GM12878 (cell line): Measurements from ENCODE around the gene MYO15B. TPM values are rescaled to one million over a fixed set of nuclear protein-coding genes. Genes with fewer than 3 reads are reported as not detected.

ENCODE experiments used
- ATAC-seq: fragments of 200-7000 bp; cut with Tn5 transposase; 3 replicates; pipeline ENCODE4 v1.9.1; 2020; ENCODE audit warnings: mild to moderate bottlenecking, moderate library complexity
- BruUV-seq: library from RNA; stranded (reverse); fragments of 400-500 nt; replicated peaks from 2 replicates; lab custom pipeline; 2021; lab: Mats Ljungman, UMichigan
- CTCF ChIA-PET: fragments of 300-600 bp; sonication (Branson Sonifier 250); formaldehyde crosslinking; extraction: SDS; loops from one replicate; lab custom pipeline; 2021; ENCODE audit warnings: inconsistent platforms; lab: Yijun Ruan, JAX
- POLR2A ChIA-PET: fragments of 350-600 bp; formaldehyde crosslinking; extraction: SDS; loops from one replicate; lab custom pipeline; 2021; ENCODE audit warnings: inconsistent platforms; lab: Charles Lee
- RAD21 ChIA-PET: fragments of 300-600 bp; sonication (Branson Sonifier 250); formaldehyde crosslinking; loops from one replicate; lab custom pipeline; 2023; ENCODE audit warnings: antibody characterized with exemption; ENCODE audit not compliant: unreplicated experiment; lab: Charles Lee
- SMC1A ChIA-PET: fragments of 300-600 bp; sonication (Branson Sonifier 250); formaldehyde crosslinking; loops from one replicate; lab custom pipeline; 2023; ENCODE audit not compliant: unreplicated experiment, uncharacterized antibody; lab: Charles Lee
- DNase-seq: peaks from one replicate; pipeline ENCODE4 v3.0.0-alpha.2; 2011; ENCODE audit warnings: low read depth, low spot score
- FAIRE-seq: peaks from 3 replicates; lab custom pipeline; 2011; peaks lifted over from hg19 to GRCh38; lab: Jason Lieb, UNC
- H2AFZ ChIP-seq: 2 replicates; pipeline ENCODE4 v1.6.0; 2011; ENCODE audit warnings: low read depth, low read length, control low read depth; ENCODE audit not compliant: control insufficient read depth
- H3K27ac ChIP-seq: 2 replicates; pipeline ENCODE4 v1.5.1; 2011; ENCODE audit warnings: control low read depth; ENCODE audit not compliant: control insufficient read depth, insufficient read depth
- H3K27me3 ChIP-seq, 2 experiments: replicated peaks in 1 of 2; 2 replicates each; pipeline versions ENCODE4 v1.6.0 to v1.6.1; 2011; ENCODE audit warnings: low read length in 1 of 2; ENCODE audit not compliant: control insufficient read depth in 2 of 2, insufficient read depth in 2 of 2
- H3K36me3 ChIP-seq, 2 experiments: 2 replicates each; pipeline ENCODE4 v1.5.1; 2011; ENCODE audit warnings: low read length in 1 of 2; ENCODE audit not compliant: control insufficient read depth in 2 of 2, insufficient read depth in 2 of 2
- H3K4me1 ChIP-seq: 2 replicates; pipeline ENCODE4 v1.6.1; 2011; ENCODE audit warnings: mild to moderate bottlenecking, low read length, moderate library complexity, mixed read lengths; ENCODE audit not compliant: control insufficient read depth, insufficient read depth
- H3K4me2 ChIP-seq: 2 replicates; pipeline ENCODE4 v1.6.0; 2011; ENCODE audit warnings: control low read depth; ENCODE audit not compliant: control insufficient read depth, insufficient read depth
- H3K4me3 ChIP-seq: fragments of 200-600 bp; sonication (generic); 2 replicates; pipeline ENCODE4 v1.5.1; 2016
- H3K79me2 ChIP-seq: 2 replicates; pipeline ENCODE4 v1.6.0; 2011; ENCODE audit warnings: low read length; ENCODE audit not compliant: control insufficient read depth, insufficient read depth
- H3K9ac ChIP-seq: 2 replicates; pipeline ENCODE4 v1.8.0; 2011; ENCODE audit warnings: low read length, control low read depth, mixed read lengths; ENCODE audit not compliant: control insufficient read depth, insufficient read depth
- H3K9me3 ChIP-seq: replicated peaks from 3 replicates; pipeline ENCODE4 v1.5.1; 2011; ENCODE audit warnings: mild to moderate bottlenecking, low read length; ENCODE audit not compliant: control insufficient read depth, insufficient read depth
- H4K20me1 ChIP-seq: 2 replicates; pipeline ENCODE4 v1.6.0; 2011; ENCODE audit not compliant: control insufficient read depth, insufficient read depth
- HDGF ChIP-seq: fragments of 450-650 bp; IDR thresholded peaks from 2 replicates; pipeline ENCODE4 v1.6.1; 2016; ENCODE audit warnings: antibody characterized with exemption
- RBBP5 ChIP-seq: fragments of 200-600 bp; sonication (generic); conservative IDR thresholded peaks from 2 replicates; pipeline ENCODE4 v1.6.1; 2016
- ZBTB4 ChIP-seq: fragments of 450-650 bp; formaldehyde crosslinking; IDR thresholded peaks from 2 replicates; pipeline ENCODE4 v1.4.0; 2022; ENCODE audit warnings: mild to moderate bottlenecking, moderate library complexity
- WGBS: methylation state at CpG from one replicate; pipeline ENCODE4 v1.1.6; 2016; ENCODE audit warnings: low lambda C conversion rate; ENCODE audit not compliant: insufficient replicate concordance, insufficient coverage; ENCODE audit errors: missing lambda C conversion rate; 5-methylcytosine and 5-hydroxymethylcytosine counted together
- in situ Hi-C: fragments of 300-500 bp; cut with MboI; formaldehyde crosslinking; loops from 9 replicates; pipeline ENCODE4 v1.14.3; 2018; ENCODE audit warnings: mixed read lengths
- intact Hi-C: fragments of 100-400 bp; cut with micrococcal nuclease; formaldehyde crosslinking; loops from one replicate; pipeline ENCODE4 v1.14.2; 2022; ENCODE audit not compliant: unreplicated experiment
- polyA plus RNA-seq, 11 experiments: library from polyadenylated mRNA; depleted of rRNA in 4 of 11; unstranded in 6 of 11; stranded (reverse) in 5 of 11; fragments of >200 nt; fragmentation: Nextera tagmentation in 4 of 11; fragmentation: Illumina TruSeq in 1 of 11; extraction: Ambion mirVana in 4 of 11; extraction: Trizol in 1 of 11; gene quantifications; 1 replicate in 1 of 11; 2 replicates in 10 of 11; pipeline versions ENCODE4 v1.2.1 to v1.2.3, GENCODE V29; 2011 to 2016; ENCODE audit warnings: inconsistent platforms in 2 of 11, missing spikeins in 2 of 11, low read depth in 1 of 11
- total RNA-seq, 4 experiments: library from RNA; depleted of rRNA in 3 of 4; stranded (reverse); fragments of >200 nt in 3 of 4; fragmentation: Illumina TruSeq in 1 of 4; extraction: Trizol in 1 of 4; gene quantifications; 2 replicates each; pipeline versions ENCODE4 v1.2.1 to v1.2.3, GENCODE V29; 2013 to 2021
- TF ChIP-seq, protein P1 (sequence below): fragments of 150-350 bp; IDR thresholded peaks from 2 replicates; pipeline ENCODE4 v1.6.1; 2016; ENCODE audit warnings: low read depth, low read length

The MYO15B gene
- total and polyA plus RNA-seq, 10 of the 15 experiments (the other 5 are each of a cell fraction or from before 2014, with no cell fraction given): 0.67 to 15.4 (median 2.3) TPM; not detected in 1

DNA sequence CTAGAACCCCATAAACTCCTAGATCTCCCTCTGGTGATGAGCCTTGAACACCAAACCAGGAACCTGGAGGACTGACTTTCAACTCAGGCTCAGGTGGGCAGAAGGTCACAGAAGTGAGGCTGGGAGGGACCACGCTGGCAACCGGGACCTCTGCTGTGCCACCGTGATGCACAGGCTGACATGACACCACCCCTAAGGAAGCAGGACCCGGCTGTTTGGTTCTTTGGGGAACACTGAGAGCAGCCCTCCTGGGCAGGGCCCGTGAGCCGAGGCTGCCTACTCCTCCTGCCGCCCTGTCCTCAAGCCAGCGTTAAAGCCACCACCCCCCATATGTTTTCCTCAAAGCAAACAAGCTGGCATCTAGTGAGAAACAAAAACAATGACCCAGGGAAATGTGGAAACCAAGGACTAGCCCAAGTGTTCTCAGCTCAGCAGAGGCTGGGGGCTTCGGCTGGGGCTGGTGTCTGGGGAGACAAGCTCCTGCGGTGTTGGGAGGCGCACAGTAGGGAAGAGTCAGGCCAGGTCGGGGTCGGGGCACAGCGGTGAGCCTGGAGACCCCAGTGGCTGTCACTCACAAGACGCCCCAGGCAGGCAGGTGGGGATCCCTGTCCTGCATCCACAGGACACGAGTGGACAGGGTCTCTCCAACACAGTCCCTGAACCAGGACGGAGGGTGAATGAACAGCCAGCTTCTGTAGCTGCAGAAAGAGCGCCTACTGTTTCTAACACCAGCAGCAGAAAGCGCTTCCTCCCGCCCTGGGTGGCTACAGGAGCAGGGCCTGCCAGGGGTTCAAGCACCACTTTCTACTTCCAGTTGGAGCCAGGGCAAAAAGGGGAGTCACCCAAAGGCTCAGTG, 47.4 kb downstream of the MYO15B start:
- POLR2A ChIA-PET: interaction anchor here (0.5 kb wide), 1 partner anchor 23 kb away, joined by 3 read pairs; no protein-coding TSS in a partner anchor
- intact Hi-C loops: no loop called here

DNA sequence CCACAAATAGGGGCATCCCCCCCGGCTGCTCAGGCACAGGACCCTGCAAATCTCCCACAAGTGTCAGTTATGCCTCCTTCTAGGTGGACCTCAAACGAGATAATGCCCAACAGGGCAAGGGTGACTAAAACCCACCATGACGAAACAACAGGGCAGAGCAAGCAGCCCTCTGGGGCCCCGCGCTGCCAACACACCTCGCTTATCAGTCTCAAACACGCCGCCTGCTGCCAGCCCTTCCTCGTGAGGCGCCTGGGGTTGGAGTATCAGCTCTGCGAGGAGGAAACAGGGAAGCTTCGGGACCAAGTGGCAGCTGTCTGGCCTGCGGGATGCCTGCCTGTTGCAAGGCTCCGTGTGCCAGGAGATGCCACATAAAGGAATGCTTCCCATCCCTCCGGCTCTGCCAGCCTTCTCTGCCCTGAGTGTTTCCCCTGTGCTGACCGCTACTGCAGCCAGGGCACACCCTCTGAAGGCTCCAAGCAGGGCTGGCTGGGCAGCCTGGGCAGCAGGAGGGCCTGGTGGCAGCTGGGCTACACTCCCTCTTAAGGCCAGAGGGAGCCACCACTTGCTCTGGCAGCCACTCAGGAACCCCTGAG, 48.1 kb downstream of the MYO15B start:
- Histone ChIP-seq H2AFZ (no peak overlapping the region), H3K36me3 (peaks cover 0 to 3% of the 10 kb centered on the region in 2 experiments; a peak in 2 of 4 replicates), H3K4me1 (peaks cover 8% of the 10 kb centered on the region), H3K4me2 (no peak overlapping the region), H3K9me3 (no peaks in the 10 kb centered on the region), H3K9ac (no peak overlapping the region), H3K27ac (no peak overlapping the region), H3K27me3 (no peaks in the 10 kb centered on the region), H4K20me1 (no peaks in the 10 kb centered on the region; the same call in 1 of the 2 replicates), H3K4me3 (no peak overlapping the region), H3K79me2 (no peaks in the 10 kb centered on the region)
- ChIA-PET CTCF (interaction anchor here (1.5 to 13.0 kb wide), 6 partner anchors 18 to 118 kb away, joined by 3 to 349 read pairs (median 25); a partner anchor contains a TSS), SMC1A (interaction anchor here (1.3 to 4.3 kb wide), 4 partner anchors 18 to 112 kb away, joined by 3 to 44 read pairs (median 18); no protein-coding TSS in a partner anchor), RAD21 (interaction anchor here (3.7 kb wide), 1 partner anchor 21 kb away, joined by 30 read pairs; no protein-coding TSS in a partner anchor), POLR2A (no interaction called here)
- no TSS peak for BruUV-seq
- 79% methylated on average over 16 of the region's 16 CpGs for WGBS
- intact Hi-C loops: no loop called here
- in situ Hi-C loops: loop anchor here (10.0 kb wide), 1 partner anchor 109 kb away; no protein-coding TSS in a partner anchor
- ATAC-seq (no peak), FAIRE-seq (no peak), DNase-seq (no peak)
- TF ChIP-seq HDGF (no peak), ZBTB4 (CRISPR knock-in tag) (no peak)
- TF ChIP-seq, protein P1, sequence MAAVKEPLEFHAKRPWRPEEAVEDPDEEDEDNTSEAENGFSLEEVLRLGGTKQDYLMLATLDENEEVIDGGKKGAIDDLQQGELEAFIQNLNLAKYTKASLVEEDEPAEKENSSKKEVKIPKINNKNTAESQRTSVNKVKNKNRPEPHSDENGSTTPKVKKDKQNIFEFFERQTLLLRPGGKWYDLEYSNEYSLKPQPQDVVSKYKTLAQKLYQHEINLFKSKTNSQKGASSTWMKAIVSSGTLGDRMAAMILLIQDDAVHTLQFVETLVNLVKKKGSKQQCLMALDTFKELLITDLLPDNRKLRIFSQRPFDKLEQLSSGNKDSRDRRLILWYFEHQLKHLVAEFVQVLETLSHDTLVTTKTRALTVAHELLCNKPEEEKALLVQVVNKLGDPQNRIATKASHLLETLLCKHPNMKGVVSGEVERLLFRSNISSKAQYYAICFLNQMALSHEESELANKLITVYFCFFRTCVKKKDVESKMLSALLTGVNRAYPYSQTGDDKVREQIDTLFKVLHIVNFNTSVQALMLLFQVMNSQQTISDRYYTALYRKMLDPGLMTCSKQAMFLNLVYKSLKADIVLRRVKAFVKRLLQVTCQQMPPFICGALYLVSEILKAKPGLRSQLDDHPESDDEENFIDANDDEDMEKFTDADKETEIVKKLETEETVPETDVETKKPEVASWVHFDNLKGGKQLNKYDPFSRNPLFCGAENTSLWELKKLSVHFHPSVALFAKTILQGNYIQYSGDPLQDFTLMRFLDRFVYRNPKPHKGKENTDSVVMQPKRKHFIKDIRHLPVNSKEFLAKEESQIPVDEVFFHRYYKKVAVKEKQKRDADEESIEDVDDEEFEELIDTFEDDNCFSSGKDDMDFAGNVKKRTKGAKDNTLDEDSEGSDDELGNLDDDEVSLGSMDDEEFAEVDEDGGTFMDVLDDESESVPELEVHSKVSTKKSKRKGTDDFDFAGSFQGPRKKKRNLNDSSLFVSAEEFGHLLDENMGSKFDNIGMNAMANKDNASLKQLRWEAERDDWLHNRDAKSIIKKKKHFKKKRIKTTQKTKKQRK: no peak

More for the DNA sequence above, 47.4 kb downstream of the MYO15B start:
- ChIA-PET CTCF (interaction anchor here (0.6 to 13.0 kb wide), 15 partner anchors 8 to 520 kb away, joined by 3 to 349 read pairs (median 4); a partner anchor contains a TSS), RAD21 (interaction anchor here (1.7 to 3.7 kb wide), 4 partner anchors 17 to 84 kb away, joined by 3 to 30 read pairs (median 12); no protein-coding TSS in a partner anchor), SMC1A (interaction anchor here (1.0 to 4.3 kb wide), 7 partner anchors 18 to 116 kb away, joined by 3 to 44 read pairs (median 12); no protein-coding TSS in a partner anchor)
- Histone ChIP-seq H3K36me3 (peaks cover 0 to 4% of the 10 kb centered on the region in 2 experiments; a peak in 2 of 4 replicates), H3K9ac (no peak overlapping the region), H4K20me1 (no peaks in the 10 kb centered on the region; the same call in 1 of the 2 replicates), H3K27ac (no peak overlapping the region), H2AFZ (no peak overlapping the region), H3K27me3 (no peaks in the 10 kb centered on the region), H3K4me1 (peaks cover 8% of the 10 kb centered on the region), H3K4me2 (no peak overlapping the region), H3K9me3 (no peaks in the 10 kb centered on the region), H3K79me2 (no peaks in the 10 kb centered on the region), H3K4me3 (no peak overlapping the region)
- 86% methylated on average over 20 of the region's 20 CpGs for WGBS
- FAIRE-seq: no peak
- BruUV-seq: no TSS peak
- no peak for DNase-seq
- TF ChIP-seq RBBP5: no peak
- no peak for ATAC-seq
- in situ Hi-C loops: loop anchor here (10.0 kb wide), 1 partner anchor 110 kb away; no protein-coding TSS in a partner anchor
